SK-N-SH (cell line): ENCODE measurements around the gene UGT1A7. TPM values are rescaled to one million over a fixed set of nuclear protein-coding genes. Genes with fewer than 3 reads are reported as not detected.

Experiments used
- CTCF ChIA-PET: fragments of 300-600, 350-600 bp; formaldehyde crosslinking; extraction: SDS; loops from one replicate; lab custom pipeline; 2021; lab: Yijun Ruan, JAX
- POLR2A ChIA-PET: fragments of 350-600 bp; sonication (Branson Sonifier 250); formaldehyde crosslinking; extraction: SDS; loops from one replicate; lab custom pipeline; 2020; ENCODE audit warnings: antibody characterized with exemption, inconsistent platforms; lab: Yijun Ruan, JAX
- DNase-seq: peaks from one replicate; pipeline ENCODE4 v3.0.0; 2012
- H2AFZ ChIP-seq: fragments of 200-600 bp; sonication (generic); 2 replicates; pipeline ENCODE4 v1.8.1; 2016; ENCODE audit warnings: antibody characterized with exemption, mild to moderate bottlenecking, low read depth
- H3F3A ChIP-seq: fragments of 200-600 bp; sonication (generic); replicated peaks from 2 replicates; pipeline ENCODE3; 2016; ENCODE audit warnings: antibody characterized with exemption, mild to moderate bottlenecking; ENCODE audit not compliant: insufficient read depth
- H3K27ac ChIP-seq, 2 experiments: fragments of 200-500 bp in 1 of 2; fragments of 200-600 bp in 1 of 2; sonication (Bioruptor generic) in 1 of 2; sonication (generic), shearing (Covaris generic) in 1 of 2; 2 replicates each; pipeline versions ENCODE4 v1.5.1 to v1.6.1; 2014 to 2016; ENCODE audit warnings: low read depth in 2 of 2, inconsistent platforms in 1 of 2, low read length in 1 of 2, mild to moderate bottlenecking in 1 of 2, mixed read lengths in 1 of 2
- H3K27me3 ChIP-seq: fragments of 200-600 bp; sonication (generic), shearing (Covaris generic); 2 replicates; pipeline ENCODE4 v1.6.1; 2016; ENCODE audit warnings: mixed run types; ENCODE audit not compliant: insufficient read depth
- H3K36me3 ChIP-seq, 2 experiments: fragments of 200-500 bp in 1 of 2; fragments of 200-600 bp in 1 of 2; sonication (Bioruptor generic) in 1 of 2; sonication (generic) in 1 of 2; replicated peaks in 1 of 2; 2 replicates each; pipeline versions ENCODE3 to v1.5.1; 2014 to 2016; ENCODE audit warnings: low read length in 1 of 2, mild to moderate bottlenecking in 1 of 2; ENCODE audit not compliant: insufficient read depth in 2 of 2, control insufficient read depth in 1 of 2
- H3K4me1 ChIP-seq, 2 experiments: fragments of 200-500 bp in 1 of 2; fragments of 200-600 bp in 1 of 2; sonication (Bioruptor generic) in 1 of 2; sonication (generic), shearing (Covaris generic) in 1 of 2; 2 replicates each; pipeline versions ENCODE4 v1.5.1 to v1.6.1; 2014 to 2016; ENCODE audit warnings: low read depth in 1 of 2, low read length in 1 of 2, mixed run types in 1 of 2; ENCODE audit not compliant: insufficient read depth in 2 of 2, control insufficient read depth in 1 of 2
- H3K4me2 ChIP-seq: fragments of 200-600 bp; sonication (generic), shearing (Covaris generic); 2 replicates; pipeline ENCODE4 v1.6.1; 2017; ENCODE audit warnings: mixed run types
- H3K4me3 ChIP-seq, 2 experiments: fragments of 200-500 bp in 1 of 2; fragments of 200-600 bp in 1 of 2; sonication (Bioruptor generic) in 1 of 2; sonication (generic), shearing (Covaris generic) in 1 of 2; 2 replicates each; pipeline versions ENCODE4 v1.5.1 to v1.8.1; 2014 to 2016; ENCODE audit warnings: low read depth in 2 of 2, inconsistent platforms in 1 of 2, low read length in 1 of 2, mild to moderate bottlenecking in 1 of 2, mixed read lengths in 1 of 2, moderate library complexity in 1 of 2
- H3K79me2 ChIP-seq: fragments of 200-600 bp; sonication (generic); 2 replicates; pipeline ENCODE4 v1.8.1; 2017; ENCODE audit warnings: mild to moderate bottlenecking; ENCODE audit not compliant: insufficient read depth
- H3K9ac ChIP-seq: fragments of 200-600 bp; sonication (generic); 2 replicates; pipeline ENCODE4 v1.6.1; 2017; ENCODE audit warnings: mixed run types
- H3K9me2 ChIP-seq: fragments of 200-600 bp; sonication (generic); 2 replicates; pipeline ENCODE4 v1.6.1; 2017; ENCODE audit warnings: mixed run types
- H3K9me3 ChIP-seq: fragments of 200-600 bp; sonication (generic); 2 replicates; pipeline ENCODE4 v1.6.1; 2017; ENCODE audit warnings: mixed run types, mild to moderate bottlenecking, moderate library complexity
- H4K20me1 ChIP-seq: fragments of 200-600 bp; sonication (generic); 2 replicates; pipeline ENCODE4 v1.6.1; 2017; ENCODE audit warnings: mild to moderate bottlenecking, mixed run types; ENCODE audit not compliant: insufficient read depth
- CHD2 ChIP-seq: fragments of 150-350 bp; IDR thresholded peaks from 2 replicates; pipeline ENCODE4 v1.6.1; 2018; ENCODE audit warnings: low read length; ENCODE audit not compliant: partially characterized antibody
- CTCF ChIP-seq: fragments of 200-600 bp; sonication (generic); IDR thresholded peaks from 2 replicates; pipeline ENCODE4 v1.6.1; 2017; ENCODE audit warnings: antibody characterized with exemption, mild to moderate bottlenecking, moderate library complexity
- ELF1 ChIP-seq: IDR thresholded peaks from 2 replicates; pipeline ENCODE4 v1.4.0; 2012
- FOXJ3 ChIP-seq: sonication (generic); formaldehyde crosslinking; IDR thresholded peaks from 2 replicates; pipeline ENCODE4 v1.5.1; 2020; ENCODE audit warnings: mild to moderate bottlenecking, missing genetic modification reagents
- IRF3 ChIP-seq: fragments of 150-350 bp; IDR thresholded peaks from 2 replicates; pipeline ENCODE4 v1.6.1; 2016; ENCODE audit warnings: mild to moderate bottlenecking, low read depth, low read length
- JUND ChIP-seq: IDR thresholded peaks from 2 replicates; pipeline ENCODE4 v1.4.0; 2012
- MEF2A ChIP-seq: IDR thresholded peaks from 2 replicates; pipeline ENCODE4 v1.4.0; 2012; ENCODE audit warnings: low read depth, borderline replicate concordance
- MXI1 ChIP-seq: IDR thresholded peaks from 2 replicates; pipeline ENCODE4 v1.6.1; 2012; ENCODE audit warnings: mild to moderate bottlenecking, low read depth, low read length, improper control_type of control experiment
- NFIC ChIP-seq: IDR thresholded peaks from 2 replicates; pipeline ENCODE4 v1.4.0; 2012; ENCODE audit warnings: borderline replicate concordance
- TCF12 ChIP-seq: IDR thresholded peaks from 2 replicates; pipeline ENCODE4 v1.4.0; 2012
- TEAD4 ChIP-seq: IDR thresholded peaks from 2 replicates; pipeline ENCODE4 v1.4.0; 2012; ENCODE audit warnings: mild to moderate bottlenecking, borderline replicate concordance; ENCODE audit not compliant: insufficient read depth
- WGBS: methylation state at CpG from one replicate; pipeline ENCODE4 v1.1.6; 2017; ENCODE audit warnings: low lambda C conversion rate; 5-methylcytosine and 5-hydroxymethylcytosine counted together
- polyA plus RNA-seq, 3 experiments: library from polyadenylated mRNA; depleted of rRNA; stranded (reverse); fragments of >200 nt; gene quantifications; 2 replicates each; pipeline ENCODE4 v1.2.3, GENCODE V29; 2012
- TF ChIP-seq, protein P1 (sequence below): IDR thresholded peaks from 2 replicates; pipeline ENCODE4 v1.4.0; 2012; ENCODE audit warnings: low read depth, borderline replicate concordance
- TF ChIP-seq, protein P2 (sequence below): IDR thresholded peaks from 2 replicates; pipeline ENCODE4; 2012

Gene UGT1A7
- polyA plus RNA-seq, 1 of the 3 experiments (the other 2 are of a cell fraction), result not detected

GRCh38 chr2:233740870-233741269 is 59.2 kb downstream of the UGT1A7 start:
- Histone ChIP-seq H2AFZ (no peak overlapping the region), H3K36me3 (no peaks in the 10 kb centered on the region), H3K4me1 (no peaks in the 10 kb centered on the region), H3K9me3 (no peaks in the 10 kb centered on the region), H3K9ac (no peak overlapping the region), H3K27me3 (no peaks in the 10 kb centered on the region), H3K27ac (no peak overlapping the region), H4K20me1 (no peaks in the 10 kb centered on the region), H3K4me3 (no peak overlapping the region), H3K79me2 (no peaks in the 10 kb centered on the region), H3K4me2 (no peak overlapping the region), H3F3A (no peaks in the 10 kb centered on the region), H3K9me2 (no peaks in the 10 kb centered on the region)
- TF ChIP-seq MEF2A (no peak), TCF12 (no peak), JUND (no peak), FOXJ3 (CRISPR knock-in tag) (no peak), NFIC (no peak), CTCF (no peak), TEAD4 (no peak), IRF3 (no peak), ELF1 (no peak), CHD2 (no peak), MXI1 (no peak)
- TF ChIP-seq, protein P1, sequence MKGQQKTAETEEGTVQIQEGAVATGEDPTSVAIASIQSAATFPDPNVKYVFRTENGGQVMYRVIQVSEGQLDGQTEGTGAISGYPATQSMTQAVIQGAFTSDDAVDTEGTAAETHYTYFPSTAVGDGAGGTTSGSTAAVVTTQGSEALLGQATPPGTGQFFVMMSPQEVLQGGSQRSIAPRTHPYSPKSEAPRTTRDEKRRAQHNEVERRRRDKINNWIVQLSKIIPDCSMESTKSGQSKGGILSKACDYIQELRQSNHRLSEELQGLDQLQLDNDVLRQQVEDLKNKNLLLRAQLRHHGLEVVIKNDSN, result no peak
- TF ChIP-seq, protein P2, sequence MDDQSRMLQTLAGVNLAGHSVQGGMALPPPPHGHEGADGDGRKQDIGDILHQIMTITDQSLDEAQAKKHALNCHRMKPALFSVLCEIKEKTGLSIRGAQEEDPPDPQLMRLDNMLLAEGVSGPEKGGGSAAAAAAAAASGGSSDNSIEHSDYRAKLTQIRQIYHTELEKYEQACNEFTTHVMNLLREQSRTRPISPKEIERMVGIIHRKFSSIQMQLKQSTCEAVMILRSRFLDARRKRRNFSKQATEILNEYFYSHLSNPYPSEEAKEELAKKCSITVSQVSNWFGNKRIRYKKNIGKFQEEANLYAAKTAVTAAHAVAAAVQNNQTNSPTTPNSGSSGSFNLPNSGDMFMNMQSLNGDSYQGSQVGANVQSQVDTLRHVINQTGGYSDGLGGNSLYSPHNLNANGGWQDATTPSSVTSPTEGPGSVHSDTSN, result no peak
- ChIA-PET CTCF (no interaction called here), POLR2A (no interaction called here)
- no peak for DNase-seq
- 36% methylated on average over 2 of the region's 2 CpGs for WGBS
